Duodenal mucosa (tissue), 2 donors: Measurements from ENCODE around the gene BRD1.

Experiments
- H3K27ac ChIP-seq: one replicate; pipeline ENCODE4 v1.7.0; 2013; ENCODE audit warnings: low read depth, low read length
- H3K27me3 ChIP-seq, 2 donors: one replicate each; pipeline ENCODE4 v1.7.0; 2013; ENCODE audit warnings: low read length in 2 of 2, control low read depth in 1 of 2; ENCODE audit not compliant: insufficient read depth in 2 of 2, control insufficient read depth in 1 of 2
- H3K36me3 ChIP-seq, 2 donors: one replicate each; pipeline ENCODE4 v1.7.0; 2013; ENCODE audit warnings: low read length in 2 of 2, control low read depth in 1 of 2; ENCODE audit not compliant: insufficient read depth in 2 of 2, control insufficient read depth in 1 of 2
- H3K4me1 ChIP-seq, 2 donors: one replicate each; pipeline ENCODE4 v1.7.0; 2013; ENCODE audit warnings: low read length in 2 of 2, control low read depth in 1 of 2; ENCODE audit not compliant: insufficient read depth in 2 of 2, control insufficient read depth in 1 of 2
- H3K4me3 ChIP-seq, 2 donors: one replicate each; pipeline ENCODE4 v1.7.0; 2013; ENCODE audit warnings: low read length in 2 of 2, low read depth in 1 of 2
- H3K9ac ChIP-seq, 2 donors: one replicate each; pipeline ENCODE4 v1.7.0; 2013; ENCODE audit warnings: low read length in 2 of 2, low read depth in 1 of 2
- H3K9me3 ChIP-seq, 2 donors: one replicate each; pipeline ENCODE4 v1.7.0; 2013; ENCODE audit warnings: low read length in 2 of 2, control low read depth in 1 of 2; ENCODE audit not compliant: control insufficient read depth in 1 of 2

The BRD1 gene

DNA sequence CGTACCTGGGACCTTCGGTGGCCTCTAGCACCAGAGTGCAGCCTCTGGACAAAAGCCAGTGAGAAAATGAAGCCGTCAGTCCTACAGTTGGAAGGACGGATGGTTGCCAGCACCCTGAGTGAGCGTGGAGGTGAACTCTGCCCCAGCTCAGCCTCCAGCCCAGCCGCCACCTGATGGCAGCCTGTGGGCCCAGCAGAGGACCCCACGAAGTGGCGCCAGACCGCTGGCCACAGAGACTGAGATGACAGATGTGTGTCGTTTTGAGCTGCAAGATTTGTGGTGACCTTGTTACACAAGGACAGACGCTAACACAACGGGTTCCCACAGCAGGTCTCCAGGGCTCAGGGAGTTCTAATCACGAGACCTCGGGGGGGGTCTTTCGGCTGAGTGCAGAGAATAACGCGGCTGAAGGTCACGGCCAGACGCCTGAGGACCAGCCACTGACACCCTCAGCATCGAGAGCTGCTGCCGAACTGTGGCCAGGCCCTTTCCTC, 75.0 kb downstream of the BRD1 start:
- Histone ChIP-seq H3K9ac (no peak overlapping the region), H3K36me3 (no peaks in the 10 kb centered on the region), H3K4me1 (peaks cover 0 to 6% of the 10 kb centered on the region in 2 donors), H3K4me3 (no peak overlapping the region), H3K27me3 (no peaks in the 10 kb centered on the region), H3K27ac (no peak overlapping the region), H3K9me3 (peaks cover 2 to 4% of the 10 kb centered on the region in 2 donors)

DNA sequence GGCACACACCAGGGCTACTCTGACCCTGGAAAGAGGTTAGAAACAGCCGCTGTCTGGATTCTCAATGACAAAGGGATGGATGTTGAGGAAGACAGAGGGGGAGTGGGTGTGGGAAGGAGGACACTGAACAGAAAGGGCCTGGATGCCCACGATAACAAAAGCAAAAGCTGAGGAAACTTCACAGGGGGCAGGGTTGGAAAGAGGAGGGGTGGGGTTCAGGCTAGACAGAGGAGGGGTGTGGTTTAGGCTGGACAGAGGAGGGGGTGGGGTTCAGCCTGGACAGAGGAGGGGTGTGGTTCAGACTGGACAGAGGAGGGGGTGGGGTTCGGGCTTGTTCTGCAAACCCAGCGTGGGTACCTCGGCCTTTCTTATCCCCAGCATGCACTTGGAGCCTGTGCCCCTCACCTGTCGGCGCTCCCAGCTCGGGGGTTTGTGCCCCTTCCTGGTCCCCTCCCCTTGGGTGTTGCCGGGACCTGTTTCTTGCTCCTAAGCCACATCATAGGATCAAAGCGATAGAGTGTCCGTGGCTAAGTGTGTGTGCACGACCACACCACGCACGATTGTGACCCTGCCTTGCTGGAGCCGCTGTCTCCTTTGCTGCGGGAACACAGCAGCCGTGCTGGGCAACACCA, 75.6 kb downstream of the BRD1 start:
- Histone ChIP-seq H3K27ac (no peak overlapping the region), H3K27me3 (no peaks in the 10 kb centered on the region), H3K4me3 (no peak overlapping the region), H3K4me1 (peaks cover 0 to 6% of the 10 kb centered on the region in 2 donors), H3K9ac (no peak overlapping the region), H3K9me3 (peaks cover 5 to 7% of the 10 kb centered on the region in 2 donors), H3K36me3 (no peaks in the 10 kb centered on the region)

DNA sequence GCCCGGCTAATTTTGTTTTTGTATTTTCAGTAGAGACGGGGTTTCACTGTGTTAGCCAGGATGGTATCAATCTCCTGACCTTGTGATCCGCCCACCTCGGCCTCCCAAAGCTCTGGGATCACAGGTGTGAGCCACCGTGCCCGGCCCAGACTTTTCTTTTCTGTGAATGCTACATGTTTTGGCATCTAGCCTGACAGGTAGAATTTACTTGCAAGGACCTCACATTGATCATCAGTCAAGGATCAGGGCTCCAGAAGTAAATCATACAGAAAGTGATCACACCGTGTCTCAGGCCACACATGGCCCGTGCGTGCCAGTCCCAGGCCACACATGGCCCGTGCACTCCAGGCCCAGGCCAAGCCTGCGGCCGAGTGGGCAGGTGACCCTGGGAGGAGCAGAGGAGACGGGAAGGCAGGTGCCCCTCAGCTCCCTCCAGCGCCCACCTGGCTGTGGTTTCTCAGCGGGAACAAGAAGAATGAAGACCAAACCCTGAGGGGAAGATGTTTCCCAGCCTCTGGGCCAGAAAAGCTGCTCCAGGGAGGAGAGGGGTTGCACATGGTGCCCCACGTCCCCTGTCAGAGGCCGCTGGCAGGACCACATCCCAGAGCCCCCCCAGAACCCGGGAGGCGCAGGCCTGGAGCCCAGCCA, 76.2 kb downstream of the BRD1 start:
- Histone ChIP-seq H3K4me1 (peaks cover 0 to 6% of the 10 kb centered on the region in 2 donors), H3K4me3 (no peak overlapping the region), H3K9ac (no peak overlapping the region), H3K27me3 (no peaks in the 10 kb centered on the region), H3K36me3 (no peaks in the 10 kb centered on the region), H3K9me3 (peaks cover 7 to 8% of the 10 kb centered on the region in 2 donors), H3K27ac (no peak overlapping the region)

DNA sequence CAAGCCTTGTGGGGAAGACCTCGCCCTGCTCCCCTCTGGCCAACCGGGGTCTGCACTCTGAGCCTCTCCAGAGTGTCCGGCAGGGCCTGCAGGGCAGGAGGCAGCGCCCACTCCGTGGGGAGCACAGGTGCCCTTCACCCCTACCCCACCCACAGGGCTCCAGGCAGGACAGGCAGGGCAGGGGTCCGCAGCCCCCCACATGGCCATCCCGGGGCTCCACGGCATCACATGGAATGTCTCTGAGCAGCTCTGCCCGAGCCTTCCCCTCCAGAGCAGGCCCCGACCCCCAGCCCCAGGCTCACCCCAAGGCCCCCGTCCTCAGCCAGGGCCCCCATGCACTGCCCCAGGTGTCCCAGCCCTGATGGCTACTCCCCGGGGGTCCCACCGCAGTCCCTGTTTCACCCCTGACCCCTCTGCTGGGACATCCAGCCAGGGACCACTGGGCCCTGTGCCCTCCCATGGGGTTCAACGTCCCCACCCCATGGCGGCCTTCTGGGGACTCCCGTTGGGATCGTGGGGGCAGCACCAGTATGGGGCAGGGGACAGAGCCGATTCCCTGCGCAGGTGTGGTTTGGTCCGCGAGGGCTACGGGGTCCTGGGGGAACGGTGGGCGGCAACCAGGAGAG, 77.7 kb downstream of the BRD1 start:
- Histone ChIP-seq H3K9me3 (peaks cover 9 to 14% of the 10 kb centered on the region in 2 donors), H3K9ac (no peak overlapping the region), H3K27ac (no peak overlapping the region), H3K4me3 (no peak overlapping the region), H3K36me3 (no peaks in the 10 kb centered on the region), H3K4me1 (peaks cover 0 to 6% of the 10 kb centered on the region in 2 donors), H3K27me3 (no peaks in the 10 kb centered on the region)

DNA sequence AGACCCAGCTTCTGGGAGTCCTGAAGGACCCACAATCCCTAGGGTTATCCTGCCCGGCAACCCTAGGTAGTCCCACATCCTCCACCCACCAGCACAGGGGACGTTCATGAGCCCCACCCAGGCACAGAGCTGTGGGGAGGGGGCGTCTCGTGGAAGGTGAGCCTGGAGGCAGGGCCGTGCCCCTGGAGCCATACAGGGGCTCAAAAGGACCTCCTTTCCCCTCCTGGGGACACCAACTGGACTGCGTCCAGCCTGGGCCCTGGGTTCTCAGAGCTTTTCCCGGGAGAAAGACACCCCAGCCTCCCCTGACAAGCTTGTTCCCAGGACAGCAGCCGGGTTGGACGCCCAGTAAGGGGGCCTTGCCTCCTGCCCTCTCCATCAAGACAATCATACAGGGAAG, 78.4 kb downstream of the BRD1 start:
- Histone ChIP-seq H3K4me3 (no peak overlapping the region), H3K36me3 (no peaks in the 10 kb centered on the region), H3K27me3 (no peaks in the 10 kb centered on the region), H3K9me3 (peaks cover 12 to 14% of the 10 kb centered on the region in 2 donors), H3K9ac (no peak overlapping the region), H3K27ac (no peak overlapping the region), H3K4me1 (peaks cover 0 to 6% of the 10 kb centered on the region in 2 donors)

DNA sequence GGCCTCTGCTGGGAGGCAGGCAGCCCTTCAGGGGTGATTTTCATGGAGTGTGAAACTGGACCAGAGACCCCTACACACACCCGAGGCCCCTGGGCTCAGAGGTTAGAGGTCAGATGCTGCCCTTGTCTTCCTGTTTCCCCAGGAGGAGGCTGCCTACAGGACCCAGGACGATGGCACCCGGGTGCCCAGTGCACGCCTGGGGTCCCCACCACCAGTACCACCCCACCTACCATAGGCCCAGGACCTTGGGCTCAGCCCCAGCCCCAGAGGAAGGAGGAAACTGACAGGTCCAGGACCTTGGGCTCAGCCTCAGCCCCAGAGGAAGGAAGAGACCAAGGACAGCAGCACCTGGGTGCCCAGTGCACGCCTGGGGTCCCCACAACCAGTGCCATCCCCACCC, 79.2 kb downstream of the BRD1 start:
- no peak overlapping the region for H3K9ac ChIP-seq
- H3K4me1 ChIP-seq = peaks cover 0 to 6% of the 10 kb centered on the region in 2 donors
- H3K4me3 ChIP-seq = no peak overlapping the region
- no peak overlapping the region for H3K27ac ChIP-seq
- no peaks in the 10 kb centered on the region for H3K27me3 ChIP-seq
- H3K9me3 ChIP-seq = peaks cover 12 to 14% of the 10 kb centered on the region in 2 donors
- H3K36me3 ChIP-seq = no peaks in the 10 kb centered on the region

DNA sequence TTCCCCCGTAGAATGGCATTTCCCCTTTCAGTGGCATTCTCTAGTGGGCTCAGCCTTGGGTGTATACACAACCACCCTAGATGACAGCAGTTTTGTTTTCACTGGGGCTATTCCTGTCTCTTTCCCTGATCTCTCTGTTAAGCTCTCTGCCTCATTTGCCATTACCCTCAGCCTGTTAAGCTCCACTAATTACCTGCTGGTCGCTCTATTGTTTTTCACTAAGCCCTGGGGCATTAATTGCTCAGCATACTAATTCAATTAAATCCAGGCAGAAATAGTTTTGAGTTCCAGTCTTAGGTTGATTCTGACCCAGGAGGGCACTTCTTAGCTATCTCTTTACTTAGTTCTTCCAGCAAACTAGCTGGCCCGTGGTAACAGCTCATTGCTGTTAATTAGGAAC, 80.0 kb downstream of the BRD1 start:
- Histone ChIP-seq H3K9ac (no peak overlapping the region), H3K4me3 (no peak overlapping the region), H3K27ac (no peak overlapping the region), H3K27me3 (no peaks in the 10 kb centered on the region), H3K36me3 (no peaks in the 10 kb centered on the region), H3K4me1 (peaks cover 0 to 6% of the 10 kb centered on the region in 2 donors), H3K9me3 (peaks cover 12 to 14% of the 10 kb centered on the region in 2 donors)

DNA sequence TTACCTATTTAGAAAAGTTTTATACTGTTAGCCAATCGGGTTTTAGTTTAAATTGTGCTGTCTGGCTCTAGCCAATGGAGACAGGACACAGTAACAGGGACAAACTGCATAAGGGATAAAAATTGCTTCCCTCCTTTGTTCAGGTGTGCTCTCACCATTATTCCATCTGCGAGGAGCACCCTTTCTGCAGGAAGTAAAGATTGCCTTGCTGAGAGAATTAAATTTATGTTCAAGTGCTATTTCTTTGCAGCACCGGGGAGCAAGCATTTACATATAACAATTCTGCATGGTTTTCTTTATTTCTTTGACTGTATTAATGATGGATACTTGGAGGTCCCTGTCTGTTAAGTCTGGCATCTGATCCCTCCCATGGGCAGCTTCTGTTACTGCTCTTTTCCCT, 80.5 kb downstream of the BRD1 start:
- H3K36me3 ChIP-seq = no peaks in the 10 kb centered on the region
- H3K9me3 ChIP-seq = peaks cover 12 to 14% of the 10 kb centered on the region in 2 donors
- H3K4me3 ChIP-seq = no peak overlapping the region
- no peak overlapping the region for H3K27ac ChIP-seq
- no peak overlapping the region for H3K9ac ChIP-seq
- no peaks in the 10 kb centered on the region for H3K27me3 ChIP-seq
- H3K4me1 ChIP-seq = peaks cover 0 to under 1% of the 10 kb centered on the region in 2 donors

DNA sequence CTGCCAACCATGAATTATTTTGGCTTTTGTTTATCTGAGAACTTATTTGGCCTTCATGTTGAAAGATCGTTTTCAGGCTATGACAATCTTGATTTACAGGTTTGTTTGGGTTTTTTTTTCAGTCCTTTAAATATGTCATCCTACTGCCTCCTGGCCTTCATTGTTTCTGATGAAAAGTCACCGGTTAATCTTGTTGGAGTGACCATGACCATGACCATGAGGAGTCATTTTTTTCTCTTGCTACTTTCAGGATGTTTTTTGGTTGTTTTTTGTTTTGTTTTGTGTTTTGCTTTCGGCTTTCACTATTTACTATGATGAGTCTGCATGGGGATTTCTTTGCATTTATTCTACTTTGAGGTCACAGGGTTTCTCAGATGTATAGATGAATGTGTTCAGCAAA, 81.6 kb downstream of the BRD1 start:
- no peak overlapping the region for H3K9ac ChIP-seq
- peaks cover 12 to 14% of the 10 kb centered on the region in 2 donors for H3K9me3 ChIP-seq
- no peak overlapping the region for H3K4me3 ChIP-seq
- H3K4me1 ChIP-seq = no peaks in the 10 kb centered on the region
- H3K27me3 ChIP-seq = no peaks in the 10 kb centered on the region
- no peak overlapping the region for H3K27ac ChIP-seq
- no peaks in the 10 kb centered on the region for H3K36me3 ChIP-seq

DNA sequence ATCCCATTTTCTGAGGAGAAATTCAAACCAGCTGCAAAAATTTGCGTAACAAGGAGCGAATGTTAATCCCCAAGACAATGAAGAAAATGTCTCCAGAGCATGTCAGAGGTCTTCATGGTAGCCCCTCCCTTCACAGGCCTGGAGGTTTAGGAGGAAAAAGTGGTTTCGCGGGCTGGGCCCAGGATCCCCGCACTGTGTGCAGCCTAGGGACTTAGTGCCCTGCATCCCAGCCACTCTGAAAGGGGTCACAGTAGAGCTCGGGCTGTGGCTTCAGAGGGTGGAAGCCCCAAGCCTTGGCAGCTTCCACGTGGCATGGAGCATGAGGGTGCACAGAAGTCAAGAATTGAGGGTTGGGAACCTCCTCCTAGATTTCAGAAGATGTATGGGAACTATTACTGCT, 87.4 kb downstream of the BRD1 start:
- H3K27me3 ChIP-seq = no peaks in the 10 kb centered on the region
- no peaks in the 10 kb centered on the region for H3K4me1 ChIP-seq
- no peaks in the 10 kb centered on the region for H3K36me3 ChIP-seq
- no peak overlapping the region for H3K27ac ChIP-seq
- H3K4me3 ChIP-seq = no peak overlapping the region
- no peak overlapping the region for H3K9ac ChIP-seq
- H3K9me3 ChIP-seq = peaks cover 0 to 2% of the 10 kb centered on the region in 2 donors
